Ovary (tissue), 3 donors: ENCODE results near the gene CSGALNACT2.

Source experiments
- CTCF ChIP-seq, 3 donors: fragments of 450-650 bp in 2 of 3; fragments of 200-600 bp in 1 of 3; IDR thresholded peaks; one replicate each; pipeline versions ENCODE4 v1.5.1 to v1.8.0; 2016 to 2022; ENCODE audit warnings: antibody characterized with exemption in 3 of 3, mild to moderate bottlenecking in 1 of 3
- EP300 ChIP-seq: sonication (generic); formaldehyde crosslinking; IDR thresholded peaks from one replicate; pipeline ENCODE4 v1.6.1; 2017; ENCODE audit warnings: antibody characterized with exemption
- POLR2A ChIP-seq: fragments of 450-650 bp; IDR thresholded peaks from one replicate; pipeline ENCODE4 v1.6.1; 2017; ENCODE audit warnings: antibody characterized with exemption, mild to moderate bottlenecking, moderate library complexity
- donor health status: DM: no; HTN: no; CAD: no.

- TF ChIP-seq CTCF (IDR thresholded peaks at IDR 0.05) = no peak
- no peak for TF ChIP-seq POLR2A
- TF ChIP-seq EP300 = no peak
Observed at GRCh38 chr10:43130770-43131171, 7.5 kb upstream of the CSGALNACT2 start.
